Measurements from ENCODE around the gene GAD1.

GAD1 gene

GRCh38 chr2:170816504-170817092, at the start of gene GAD1:
Gene GAD1 (plus strand): TSS chr2:170816887. CDS start chr2:170818592, 1,705 bp downstream.
- H3K36me3 ChIP-seq (ENCODE audit: control insufficient read depth, low read depth, low read length), result no peaks in the 10 kb centered on the region
- peaks cover 90% of the 10 kb centered on the region for H3K27me3 ChIP-seq (ENCODE audit: control insufficient read depth, insufficient read depth, low read length)
- peaks cover 65% of the 10 kb centered on the region for H3K4me1 ChIP-seq (ENCODE audit: control insufficient read depth, low read depth, low read length)
- peak within 1 kb of the TSS; percentile 73 for H3K4me3 ChIP-seq (ENCODE audit: low read length)
- no peak within 1 kb of the TSS for H3K27ac ChIP-seq (ENCODE audit: low read length)
- H3K9me3 ChIP-seq (ENCODE audit: control insufficient read depth, low read depth, low read length), result no peaks in the 10 kb centered on the region
- H3K9ac ChIP-seq (ENCODE audit: low read length), result peak within 1 kb of the TSS; percentile 1

- Histone ChIP-seq H3K4me3 (ENCODE audit: low read length) (peak within 1 kb of the TSS; percentile 93), H3K27me3 (ENCODE audit: control insufficient read depth, insufficient read depth, low read length) (peaks cover 8% of the 10 kb centered on the region), H3K27ac (ENCODE audit: low read length) (peak within 1 kb of the TSS; percentile 43), H3K9me3 (ENCODE audit: control insufficient read depth, low read depth, low read length) (no peaks in the 10 kb centered on the region), H3K4me1 (ENCODE audit: control insufficient read depth, low read depth, low read length) (peaks cover 24% of the 10 kb centered on the region), H3K36me3 (ENCODE audit: control insufficient read depth, low read depth, low read length) (no peaks in the 10 kb centered on the region), H3K9ac (ENCODE audit: low read length) (peak within 1 kb of the TSS; percentile 70)
Observed at GRCh38 chr2:170770008-170770605, 46.6 kb upstream of the GAD1 start, which contains the start of gene ERICH2. Gene ERICH2 (plus strand): TSS chr2:170770378. CDS start chr2:170770682, 304 bp downstream.

GRCh38 chr2:170770606-170771420, 45.9 kb upstream of the GAD1 start:
- Histone ChIP-seq H3K27ac (ENCODE audit: low read length) (peak overlapping the region; percentile 43), H3K36me3 (ENCODE audit: control insufficient read depth, low read depth, low read length) (no peaks in the 10 kb centered on the region), H3K4me3 (ENCODE audit: low read length) (peak overlapping the region; percentile 93), H3K27me3 (ENCODE audit: control insufficient read depth, insufficient read depth, low read length) (peaks cover 8% of the 10 kb centered on the region), H3K9me3 (ENCODE audit: control insufficient read depth, low read depth, low read length) (no peaks in the 10 kb centered on the region), H3K4me1 (ENCODE audit: control insufficient read depth, low read depth, low read length) (peaks cover 20% of the 10 kb centered on the region), H3K9ac (ENCODE audit: low read length) (peak overlapping the region; percentile 70)

GRCh38 chr2:170771421-170771937, 45.2 kb upstream of the GAD1 start:
- peaks cover 19% of the 10 kb centered on the region for H3K4me1 ChIP-seq (ENCODE audit: control insufficient read depth, low read depth, low read length)
- no peaks in the 10 kb centered on the region for H3K9me3 ChIP-seq (ENCODE audit: control insufficient read depth, low read depth, low read length)
- no peaks in the 10 kb centered on the region for H3K36me3 ChIP-seq (ENCODE audit: control insufficient read depth, low read depth, low read length)
- peaks cover 8% of the 10 kb centered on the region for H3K27me3 ChIP-seq (ENCODE audit: control insufficient read depth, insufficient read depth, low read length)
- H3K27ac ChIP-seq (ENCODE audit: low read length), result no peak overlapping the region
- H3K4me3 ChIP-seq (ENCODE audit: low read length), result peak overlapping the region; percentile 87
- peak overlapping the region; percentile 65 for H3K9ac ChIP-seq (ENCODE audit: low read length)

- Histone ChIP-seq H3K27ac (ENCODE audit: low read length) (no peak overlapping the region), H3K27me3 (ENCODE audit: control insufficient read depth, insufficient read depth, low read length) (peaks cover 8% of the 10 kb centered on the region), H3K36me3 (ENCODE audit: control insufficient read depth, low read depth, low read length) (no peaks in the 10 kb centered on the region), H3K9ac (ENCODE audit: low read length) (no peak overlapping the region), H3K4me1 (ENCODE audit: control insufficient read depth, low read depth, low read length) (peaks cover 16% of the 10 kb centered on the region), H3K4me3 (ENCODE audit: low read length) (peak overlapping the region; percentile 87), H3K9me3 (ENCODE audit: control insufficient read depth, low read depth, low read length) (no peaks in the 10 kb centered on the region)
Observed at GRCh38 chr2:170772295-170772694, 44.4 kb upstream of the GAD1 start.

- Histone ChIP-seq H3K27ac (ENCODE audit: low read length) (no peak overlapping the region), H3K36me3 (ENCODE audit: control insufficient read depth, low read depth, low read length) (no peaks in the 10 kb centered on the region), H3K27me3 (ENCODE audit: control insufficient read depth, insufficient read depth, low read length) (peaks cover 8% of the 10 kb centered on the region), H3K9me3 (ENCODE audit: control insufficient read depth, low read depth, low read length) (no peaks in the 10 kb centered on the region), H3K9ac (ENCODE audit: low read length) (no peak overlapping the region), H3K4me3 (ENCODE audit: low read length) (no peak overlapping the region), H3K4me1 (ENCODE audit: control insufficient read depth, low read depth, low read length) (peaks cover 21% of the 10 kb centered on the region)
Observed at GRCh38 chr2:170774074-170774473, 42.6 kb upstream of the GAD1 start.

GRCh38 chr2:170778900-170779299, 37.8 kb upstream of the GAD1 start:
- no peak overlapping the region for H3K27ac ChIP-seq (ENCODE audit: low read length)
- no peak overlapping the region for H3K4me3 ChIP-seq (ENCODE audit: low read length)
- H3K36me3 ChIP-seq (ENCODE audit: control insufficient read depth, low read depth, low read length), result no peaks in the 10 kb centered on the region
- H3K4me1 ChIP-seq (ENCODE audit: control insufficient read depth, low read depth, low read length), result peaks cover 6% of the 10 kb centered on the region
- H3K27me3 ChIP-seq (ENCODE audit: control insufficient read depth, insufficient read depth, low read length), result no peaks in the 10 kb centered on the region
- no peaks in the 10 kb centered on the region for H3K9me3 ChIP-seq (ENCODE audit: control insufficient read depth, low read depth, low read length)
- H3K9ac ChIP-seq (ENCODE audit: low read length), result no peak overlapping the region

GRCh38 chr2:170779304-170779703, 37.4 kb upstream of the GAD1 start:
- H3K4me1 ChIP-seq (ENCODE audit: control insufficient read depth, low read depth, low read length), result peaks cover 6% of the 10 kb centered on the region
- no peaks in the 10 kb centered on the region for H3K27me3 ChIP-seq (ENCODE audit: control insufficient read depth, insufficient read depth, low read length)
- no peaks in the 10 kb centered on the region for H3K9me3 ChIP-seq (ENCODE audit: control insufficient read depth, low read depth, low read length)
- no peak overlapping the region for H3K27ac ChIP-seq (ENCODE audit: low read length)
- H3K9ac ChIP-seq (ENCODE audit: low read length), result no peak overlapping the region
- H3K4me3 ChIP-seq (ENCODE audit: low read length), result no peak overlapping the region
- H3K36me3 ChIP-seq (ENCODE audit: control insufficient read depth, low read depth, low read length), result no peaks in the 10 kb centered on the region

GRCh38 chr2:170782673-170783072, 34.0 kb upstream of the GAD1 start:
- Histone ChIP-seq H3K27me3 (ENCODE audit: control insufficient read depth, insufficient read depth, low read length) (no peaks in the 10 kb centered on the region), H3K4me3 (ENCODE audit: low read length) (no peak overlapping the region), H3K9me3 (ENCODE audit: control insufficient read depth, low read depth, low read length) (no peaks in the 10 kb centered on the region), H3K9ac (ENCODE audit: low read length) (no peak overlapping the region), H3K4me1 (ENCODE audit: control insufficient read depth, low read depth, low read length) (peaks cover under 1% of the 10 kb centered on the region), H3K27ac (ENCODE audit: low read length) (no peak overlapping the region), H3K36me3 (ENCODE audit: control insufficient read depth, low read depth, low read length) (no peaks in the 10 kb centered on the region)

GRCh38 chr2:170783549-170783948, 33.1 kb upstream of the GAD1 start:
- no peaks in the 10 kb centered on the region for H3K27me3 ChIP-seq (ENCODE audit: control insufficient read depth, insufficient read depth, low read length)
- H3K36me3 ChIP-seq (ENCODE audit: control insufficient read depth, low read depth, low read length), result no peaks in the 10 kb centered on the region
- H3K27ac ChIP-seq (ENCODE audit: low read length), result no peak overlapping the region
- no peaks in the 10 kb centered on the region for H3K9me3 ChIP-seq (ENCODE audit: control insufficient read depth, low read depth, low read length)
- H3K4me3 ChIP-seq (ENCODE audit: low read length), result no peak overlapping the region
- no peaks in the 10 kb centered on the region for H3K4me1 ChIP-seq (ENCODE audit: control insufficient read depth, low read depth, low read length)
- no peak overlapping the region for H3K9ac ChIP-seq (ENCODE audit: low read length)

GRCh38 chr2:170798996-170799395, 17.7 kb upstream of the GAD1 start:
- Histone ChIP-seq H3K36me3 (ENCODE audit: control insufficient read depth, low read depth, low read length) (no peaks in the 10 kb centered on the region), H3K9ac (ENCODE audit: low read length) (no peak overlapping the region), H3K9me3 (ENCODE audit: control insufficient read depth, low read depth, low read length) (no peaks in the 10 kb centered on the region), H3K27me3 (ENCODE audit: control insufficient read depth, insufficient read depth, low read length) (no peaks in the 10 kb centered on the region), H3K27ac (ENCODE audit: low read length) (no peak overlapping the region), H3K4me1 (ENCODE audit: control insufficient read depth, low read depth, low read length) (no peaks in the 10 kb centered on the region), H3K4me3 (ENCODE audit: low read length) (no peak overlapping the region)
